CD14-positive monocyte (primary cell): ENCODE measurements around the gene BACH1. TPM values are rescaled to one million over a fixed set of nuclear protein-coding genes. Genes with fewer than 3 reads are reported as not detected.

Experiments
- DNase-seq, 3 donors: peaks; one replicate each; pipeline ENCODE4 v3.0.0-alpha.2; 2011 to 2022
- H2AFZ ChIP-seq: 2 replicates; pipeline ENCODE4 v1.6.0; 2012; ENCODE audit warnings: mild to moderate bottlenecking, low read depth, low read length, inconsistent platforms; ENCODE audit not compliant: insufficient read depth, poor library complexity, severe bottlenecking
- H3K27ac ChIP-seq, 2 donors: 1 replicate in 1 of 2; 2 replicates in 1 of 2; pipeline ENCODE4 v1.5.1; 2012 to 2013; ENCODE audit warnings: low read length in 2 of 2, control low read depth in 1 of 2, inconsistent platforms in 1 of 2, low read depth in 1 of 2, mild to moderate bottlenecking in 1 of 2
- H3K27me3 ChIP-seq, 2 donors: one replicate each; pipeline versions ENCODE4 v1.6.0 to v1.6.1; 2011 to 2013; ENCODE audit warnings: low read length in 2 of 2; ENCODE audit not compliant: control insufficient read depth in 2 of 2, insufficient read depth in 2 of 2
- H3K36me3 ChIP-seq, 2 donors: replicated peaks in 1 of 2; 1 replicate in 1 of 2; 2 replicates in 1 of 2; pipeline versions ENCODE4 v1.5.1 to v1.6.1; 2012 to 2013; ENCODE audit warnings: low read length in 2 of 2, control low read depth in 1 of 2, inconsistent platforms in 1 of 2, mild to moderate bottlenecking in 1 of 2; ENCODE audit not compliant: insufficient read depth in 2 of 2, control insufficient read depth in 1 of 2
- H3K4me1 ChIP-seq, 2 donors: 1 replicate in 1 of 2; 2 replicates in 1 of 2; pipeline versions ENCODE4 v1.5.1 to v1.6.1; 2012 to 2013; ENCODE audit warnings: low read length in 2 of 2, control low read depth in 1 of 2, inconsistent platforms in 1 of 2, mild to moderate bottlenecking in 1 of 2, moderate library complexity in 1 of 2; ENCODE audit not compliant: insufficient read depth in 2 of 2, control insufficient read depth in 1 of 2
- H3K4me2 ChIP-seq: replicated peaks from 2 replicates; pipeline ENCODE3; 2012; ENCODE audit warnings: low read length, moderate library complexity, mild to moderate bottlenecking; ENCODE audit not compliant: poor library complexity, severe bottlenecking; ENCODE audit errors: extremely low read depth
- H3K4me3 ChIP-seq, 3 experiments: fragments of 200-600 bp in 1 of 3; sonication (generic) in 1 of 3; replicated peaks in 1 of 3; 1 replicate in 2 of 3; 2 replicates in 1 of 3; pipeline ENCODE4 v1.5.1; 2011 to 2013; ENCODE audit warnings: low read length in 3 of 3, mild to moderate bottlenecking in 3 of 3, control low read depth in 2 of 3, low read depth in 2 of 3, inconsistent platforms in 1 of 3, moderate library complexity in 1 of 3
- H3K79me2 ChIP-seq: 2 replicates; pipeline ENCODE4 v1.6.0; 2012; ENCODE audit warnings: mild to moderate bottlenecking, control low read depth, inconsistent platforms, low read length, moderate library complexity; ENCODE audit not compliant: insufficient read depth
- H3K9ac ChIP-seq: 2 replicates; pipeline ENCODE4 v1.6.0; 2017; ENCODE audit warnings: low read length, mild to moderate bottlenecking; ENCODE audit not compliant: insufficient read depth, poor library complexity, severe bottlenecking
- H3K9me3 ChIP-seq, 2 donors: replicated peaks in 1 of 2; 1 replicate in 1 of 2; 2 replicates in 1 of 2; pipeline versions ENCODE4 v1.5.1 to v1.6.1; 2012 to 2013; ENCODE audit warnings: low read length in 2 of 2, control low read depth in 1 of 2; ENCODE audit not compliant: control insufficient read depth in 1 of 2, insufficient read depth in 1 of 2
- H4K20me1 ChIP-seq: 2 replicates; pipeline ENCODE4 v1.6.0; 2012; ENCODE audit warnings: mild to moderate bottlenecking, low read length, control low read depth, moderate library complexity; ENCODE audit not compliant: insufficient read depth
- H3K27ac Mint-ChIP-seq, 7 donors: one replicate each; pipeline ENCODE4 v1.8.0; 2020; ENCODE audit warnings: mild to moderate bottlenecking in 7 of 7, mixed read lengths in 7 of 7, moderate library complexity in 6 of 7, inconsistent platforms in 2 of 7
- H3K27me3 Mint-ChIP-seq, 3 donors: one replicate each; pipeline ENCODE4 v1.8.0; 2021 to 2022; ENCODE audit warnings: low read depth in 3 of 3, mild to moderate bottlenecking in 3 of 3, mixed read lengths in 3 of 3, moderate library complexity in 3 of 3, inconsistent platforms in 1 of 3
- H3K36me3 Mint-ChIP-seq, 2 donors: one replicate each; pipeline ENCODE4 v1.8.0; 2020; ENCODE audit warnings: mixed read lengths in 2 of 2, inconsistent platforms in 1 of 2, mild to moderate bottlenecking in 1 of 2
- H3K4me1 Mint-ChIP-seq: one replicate; pipeline ENCODE4 v1.8.0; 2020; ENCODE audit warnings: mild to moderate bottlenecking, mixed read lengths
- H3K4me3 Mint-ChIP-seq, 2 donors: one replicate each; pipeline ENCODE4 v1.8.0; 2020; ENCODE audit warnings: mild to moderate bottlenecking in 2 of 2, mixed read lengths in 2 of 2, moderate library complexity in 1 of 2
- H3K9me3 Mint-ChIP-seq, 7 donors: one replicate each; pipeline ENCODE4 v1.8.0; 2020 to 2022; ENCODE audit warnings: mixed read lengths in 7 of 7, mild to moderate bottlenecking in 6 of 7, moderate library complexity in 6 of 7, inconsistent platforms in 2 of 7
- CTCF ChIP-seq: fragments of 200-600 bp; IDR thresholded peaks from one replicate; pipeline ENCODE4 v1.8.0; 2022; ENCODE audit warnings: antibody characterized with exemption, mild to moderate bottlenecking
- WGBS: methylation state at CpG from one replicate; pipeline ENCODE4 v1.1.5; 2013; ENCODE audit warnings: missing lambda C conversion rate; ENCODE audit not compliant: insufficient coverage; 5-methylcytosine and 5-hydroxymethylcytosine counted together
- intact Hi-C, 2 donors: fragments of 100-400 bp; cut with micrococcal nuclease; formaldehyde crosslinking; loops; one replicate each; pipeline versions ENCODE4 v1.15.0 to v1.15.1; 2023
- polyA plus RNA-seq, 3 donors: library from polyadenylated mRNA; depleted of rRNA in 1 of 3; unstranded in 2 of 3; stranded (reverse) in 1 of 3; fragments of 300-500 nt in 2 of 3; fragments of >200 nt in 1 of 3; fragmentation: Illumina TruSeq in 2 of 3; gene quantifications; 1 replicate in 2 of 3; 2 replicates in 1 of 3; pipeline ENCODE4 v1.2.3, GENCODE V29; 2012 to 2021

Gene BACH1
- polyA plus RNA-seq, 3 donors, result 69.2 to 199 (median 148) TPM

- H3K27me3 Mint-ChIP-seq, result no peaks in the 10 kb centered on the region
- no peaks in the 10 kb centered on the region for H3K27me3 ChIP-seq
- peaks cover 28% of the 10 kb centered on the region for H3K4me1 Mint-ChIP-seq
- no CpG with 5 or more reads among the region's 1 CpG for WGBS
- intact Hi-C loops, result no loop called here
- peaks cover 100% of the 10 kb centered on the region for H4K20me1 ChIP-seq
- peak overlapping the region in 1 of 2 donors; percentile 12 for H3K27ac ChIP-seq
- TF ChIP-seq CTCF, result no peak
- peaks cover 0 to 19% of the 10 kb centered on the region in 2 donors for H3K4me1 ChIP-seq
- no peaks in the 10 kb centered on the region for H3K9me3 Mint-ChIP-seq
- H3K4me2 ChIP-seq, result no peak overlapping the region
- H3K36me3 ChIP-seq, result peaks cover 63 to 94% of the 10 kb centered on the region in 2 donors
- H3K4me3 ChIP-seq, result no peak overlapping the region
- no peak overlapping the region for H3K9ac ChIP-seq
- DNase-seq, result no peak
- H3K27ac Mint-ChIP-seq, result peak overlapping the region in 1 of 7 donors; percentile 9
- no peak overlapping the region for H3K4me3 Mint-ChIP-seq
- no peaks in the 10 kb centered on the region for H3K9me3 ChIP-seq
- no peak overlapping the region for H2AFZ ChIP-seq
- peaks cover 64 to 89% of the 10 kb centered on the region in 2 donors for H3K36me3 Mint-ChIP-seq
- H3K79me2 ChIP-seq, result peaks cover 100% of the 10 kb centered on the region
These were observed 34.7 kb downstream of the BACH1 start for GRCh38 chr21:29333406-29333805.

GRCh38 chr21:29334717-29335428, 36.2 kb downstream of the BACH1 start:
- H3K27ac ChIP-seq, result peak overlapping the region in 1 of 2 donors; percentile 47
- no peaks in the 10 kb centered on the region for H3K27me3 Mint-ChIP-seq
- peaks cover 53 to 92% of the 10 kb centered on the region in 2 donors for H3K36me3 ChIP-seq
- H4K20me1 ChIP-seq, result peaks cover 100% of the 10 kb centered on the region
- H3K4me3 Mint-ChIP-seq, result no peak overlapping the region
- H3K27ac Mint-ChIP-seq, result peak overlapping the region; percentile 30 to 82 (median 65)
- no peaks in the 10 kb centered on the region for H3K9me3 ChIP-seq
- peak in 1 of 3 donors; percentile 27 for DNase-seq
- H3K79me2 ChIP-seq, result peaks cover 100% of the 10 kb centered on the region
- TF ChIP-seq CTCF, result no peak
- no peak overlapping the region for H3K4me3 ChIP-seq
- peaks cover 59 to 91% of the 10 kb centered on the region in 2 donors for H3K36me3 Mint-ChIP-seq
- no peak overlapping the region for H3K9ac ChIP-seq
- WGBS, result 58% methylated on average over 4 of the region's 11 CpGs
- no peak overlapping the region for H3K4me2 ChIP-seq
- H3K27me3 ChIP-seq, result no peaks in the 10 kb centered on the region
- H3K4me1 Mint-ChIP-seq, result peaks cover 28% of the 10 kb centered on the region
- no peak overlapping the region for H2AFZ ChIP-seq
- H3K9me3 Mint-ChIP-seq, result no peaks in the 10 kb centered on the region
- H3K4me1 ChIP-seq, result peaks cover 0 to 19% of the 10 kb centered on the region in 2 donors
- intact Hi-C loops, result no loop called here
